Esophagus muscularis mucosa (tissue), 4 donors: ENCODE data around the gene HSD3B2.

Source experiments
- CTCF ChIP-seq, 3 experiments: fragments of 200-600 bp in 2 of 3; fragments of 450-650 bp in 1 of 3; sonication (generic) in 2 of 3; IDR thresholded peaks; one replicate each; pipeline ENCODE4 v1.5.1; 2017 to 2019; ENCODE audit warnings: antibody characterized with exemption in 3 of 3, mild to moderate bottlenecking in 2 of 3, moderate library complexity in 1 of 3
- EP300 ChIP-seq: sonication (generic); formaldehyde crosslinking; IDR thresholded peaks from one replicate; pipeline ENCODE4 v1.6.1; 2017; ENCODE audit warnings: antibody characterized with exemption
- POLR2A ChIP-seq: fragments of 450-650 bp; IDR thresholded peaks from one replicate; pipeline ENCODE4 v1.6.1; 2017; ENCODE audit warnings: antibody characterized with exemption, moderate library complexity, mild to moderate bottlenecking, low read depth
- POLR2AphosphoS5 ChIP-seq, 2 donors: sonication (generic); formaldehyde crosslinking; IDR thresholded peaks; one replicate each; pipeline ENCODE4 v1.6.1; 2017; ENCODE audit warnings: antibody characterized with exemption in 2 of 2

- TF ChIP-seq POLR2A = no peak
- TF ChIP-seq POLR2AphosphoS5 (IDR thresholded peaks at IDR 0.05) = no peak
- no peak for TF ChIP-seq CTCF (IDR thresholded peaks at IDR 0.05)
- TF ChIP-seq EP300 = no peak
Observed at GRCh38 chr1:119447344-119448126, 32.6 kb downstream of the HSD3B2 start.
